ENCODE results near the gene IFNAR1.

GRCh38 chr21:33339135-33339534 lies 14.4 kb downstream of the IFNAR1 start:
- TF ChIP-seq CTCF (IDR thresholded peaks at IDR 0.05; ENCODE audit: extremely low read depth in 1 of 2, insufficient read depth in 1 of 2, low read depth in 1 of 2, low read length in 2 of 2), result no peak
- TF ChIP-seq EZH2 (IDR thresholded peaks at IDR 0.05; ENCODE audit: borderline replicate concordance, low read depth, low read length, severe bottlenecking), result no peak
- no peak for TF ChIP-seq MYC (IDR thresholded peaks at IDR 0.05; ENCODE audit: low read depth, low read length)
- no peak for TF ChIP-seq POLR2A (IDR thresholded peaks at IDR 0.05; ENCODE audit: low read depth, low read length)
- no peak for TF ChIP-seq JUN (IDR thresholded peaks at IDR 0.05; ENCODE audit: borderline replicate concordance, insufficient read depth, insufficient read length, low read depth)
- no peak for TF ChIP-seq FOS (IDR thresholded peaks at IDR 0.05; ENCODE audit: borderline replicate concordance, insufficient read depth, low read length)
